Small intestine (tissue), 7 donors: ENCODE data around the gene GUCA1A. TPM values are rescaled to one million over a fixed set of nuclear protein-coding genes. Genes with fewer than 3 reads are reported as not detected.
A peak's percentile ranks its signal among the peaks of the same experiment; 100 is the strongest.
"Not testable (repeated sequence)": the region's sequence is repeated elsewhere in the genome, so short reads cannot be mapped to it uniquely, and the experiment has no call there.

Experiments used
- DNase-seq, 2 donors: peaks; one replicate each; pipeline versions ENCODE4 v3.0.0 to v3.0.0-alpha.2; 2013
- FAIRE-seq: peaks from 2 replicates; lab custom pipeline; 2012; peaks lifted over from hg19 to GRCh38; lab: Jason Lieb, UNC
- H3K27ac ChIP-seq, 3 donors: one replicate each; pipeline ENCODE4 v1.5.1; 2013; ENCODE audit warnings: low read length in 2 of 3, mild to moderate bottlenecking in 2 of 3, control low read depth in 1 of 3, inconsistent platforms in 1 of 3, low read depth in 1 of 3, moderate library complexity in 1 of 3
- H3K27me3 ChIP-seq, 3 donors: one replicate each; pipeline ENCODE4 v1.6.1; 2013; ENCODE audit warnings: low read length in 3 of 3, inconsistent platforms in 1 of 3; ENCODE audit not compliant: control insufficient read depth in 3 of 3, insufficient read depth in 3 of 3
- H3K36me3 ChIP-seq, 3 donors: one replicate each; pipeline ENCODE4 v1.6.1; 2013; ENCODE audit warnings: low read length in 3 of 3, inconsistent platforms in 1 of 3, low read depth in 1 of 3, mild to moderate bottlenecking in 1 of 3, moderate library complexity in 1 of 3; ENCODE audit not compliant: control insufficient read depth in 3 of 3, insufficient read depth in 2 of 3
- H3K4me1 ChIP-seq, 3 donors: one replicate each; pipeline ENCODE4 v1.6.1; 2013; ENCODE audit warnings: low read length in 2 of 3, inconsistent platforms in 1 of 3, low read depth in 1 of 3, mild to moderate bottlenecking in 1 of 3, moderate library complexity in 1 of 3; ENCODE audit not compliant: control insufficient read depth in 3 of 3, insufficient read depth in 2 of 3
- H3K4me3 ChIP-seq, 3 donors: one replicate each; pipeline ENCODE4 v1.5.1; 2013; ENCODE audit warnings: low read length in 3 of 3, control low read depth in 1 of 3, inconsistent platforms in 1 of 3, low read depth in 1 of 3, mild to moderate bottlenecking in 1 of 3, moderate library complexity in 1 of 3
- H3K9me3 ChIP-seq, 2 donors: one replicate each; pipeline ENCODE4 v1.6.1; 2013; ENCODE audit warnings: low read depth in 1 of 2, low read length in 1 of 2; ENCODE audit not compliant: control insufficient read depth in 2 of 2, insufficient read depth in 1 of 2
- WGBS, 3 donors: extraction: QIAGEN DNeasy Blood & Tissue Kit; methylation state at CpG; one replicate each; pipeline ENCODE4 v1.1.7; 2013; 5-methylcytosine and 5-hydroxymethylcytosine counted together
- polyA plus RNA-seq, 4 donors: library from polyadenylated mRNA; stranded (reverse) in 3 of 4; unstranded in 1 of 4; fragments of 200-250 nt in 3 of 4; fragments of 120-200 nt in 1 of 4; gene quantifications; one replicate each; pipeline versions ENCODE4 v1.2.1 to v1.2.3, GENCODE V29; 2013
- donor health status: healthy with polysubstance abuse.
- donor health status: control.
- donor health status: control.
- donor health status: Bipolar disorder and iron deficiency.
- donor health status: healthy.

The GUCA1A gene
- polyA plus RNA-seq, 4 donors = 0.37 to 0.69 TPM; not detected in 2

DNA sequence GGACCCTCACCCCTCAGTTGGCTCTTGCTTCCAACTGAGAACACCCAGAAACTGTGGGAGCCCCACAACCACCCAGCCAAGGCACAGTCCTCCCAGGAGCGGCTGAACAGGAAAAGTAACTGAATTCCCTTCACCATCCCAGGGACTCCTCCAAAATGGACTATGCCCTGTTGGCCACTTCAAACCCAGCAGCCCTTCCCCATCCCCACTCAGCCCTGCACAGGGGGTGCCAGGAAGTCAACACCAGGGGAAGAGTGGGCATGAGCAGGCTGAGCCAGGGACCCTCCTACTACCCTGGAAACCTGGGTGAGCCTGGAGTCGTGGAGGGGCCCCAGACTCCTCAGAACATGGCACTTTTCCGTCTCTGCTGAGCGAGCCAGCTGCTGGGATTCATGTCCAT lies 11.3 kb downstream of the GUCA1A start:
- peaks cover 0 to 11% (median 0%) of the 10 kb centered on the region in 3 donors for H3K36me3 ChIP-seq
- no peak overlapping the region for H3K4me3 ChIP-seq
- DNase-seq (no peak), FAIRE-seq (no peak)
- no peaks in the 10 kb centered on the region for H3K4me1 ChIP-seq
- peaks cover 0 to 2% (median 0%) of the 10 kb centered on the region in 3 donors for H3K27me3 ChIP-seq
- H3K27ac ChIP-seq = no peak overlapping the region
- WGBS, 3 donors = 74 to 84% (median 79%) methylated on average over 4 of the region's 4 CpGs
- H3K9me3 ChIP-seq = no peaks in the 10 kb centered on the region

DNA sequence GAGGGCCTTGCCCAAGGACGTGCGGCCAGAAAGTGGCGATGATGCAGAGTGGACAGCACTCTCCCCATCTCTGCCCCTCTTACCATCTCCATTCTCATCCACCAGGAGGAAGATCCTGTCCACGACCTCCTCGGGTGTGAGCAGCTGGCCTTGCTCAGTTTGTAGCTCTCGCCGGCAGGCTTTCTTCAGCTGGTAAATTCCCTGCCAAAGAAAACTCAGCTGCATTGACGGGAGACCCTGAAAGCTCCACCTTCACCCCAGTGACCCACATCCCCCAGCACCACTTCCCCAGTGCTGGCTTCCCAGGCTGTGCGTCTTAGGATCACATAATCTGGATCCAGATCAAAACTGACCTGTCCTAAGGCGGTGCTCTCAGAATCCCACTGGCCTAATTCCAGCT lies 12.4 kb downstream of the GUCA1A start:
- no peak for DNase-seq
- 67 to 83% (median 74%) methylated on average over 10 of the region's 10 CpGs for WGBS, 3 donors
- FAIRE-seq = no peak
- H3K4me1 ChIP-seq = no peaks in the 10 kb centered on the region
- no peak overlapping the region for H3K27ac ChIP-seq
- H3K4me3 ChIP-seq = no peak overlapping the region
- no peaks in the 10 kb centered on the region for H3K27me3 ChIP-seq
- peaks cover 0 to 11% (median 0%) of the 10 kb centered on the region in 3 donors for H3K36me3 ChIP-seq
- no peaks in the 10 kb centered on the region for H3K9me3 ChIP-seq

DNA sequence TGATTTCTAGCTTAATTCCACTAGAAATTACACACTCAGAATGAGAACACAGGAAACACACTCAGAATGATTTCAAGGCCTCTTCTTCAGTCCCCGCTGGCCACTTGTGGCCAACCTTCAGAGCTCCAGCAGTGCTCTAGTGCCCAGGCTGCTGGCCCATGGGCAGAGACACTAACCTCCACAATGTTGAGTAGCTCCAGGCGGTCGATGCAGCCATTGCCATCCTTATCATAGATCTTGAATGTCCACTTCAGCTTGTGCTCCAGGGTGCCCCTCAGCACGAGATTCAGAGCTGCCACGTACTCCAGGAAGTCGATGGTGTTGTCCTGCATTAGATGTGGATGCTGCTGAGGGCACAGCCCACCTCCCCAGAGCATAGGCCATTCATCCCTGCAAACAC lies 15.2 kb downstream of the GUCA1A start:
- Histone ChIP-seq H3K9me3 (no peaks in the 10 kb centered on the region), H3K27me3 (no peaks in the 10 kb centered on the region), H3K4me3 (no peak overlapping the region), H3K27ac (no peak overlapping the region), H3K4me1 (no peaks in the 10 kb centered on the region), H3K36me3 (peaks cover 0 to 11% (median 0%) of the 10 kb centered on the region in 3 donors)
- WGBS, 3 donors = 72 to 91% (median 85%) methylated on average over 6 of the region's 6 CpGs
- FAIRE-seq (no peak), DNase-seq (no peak)

DNA sequence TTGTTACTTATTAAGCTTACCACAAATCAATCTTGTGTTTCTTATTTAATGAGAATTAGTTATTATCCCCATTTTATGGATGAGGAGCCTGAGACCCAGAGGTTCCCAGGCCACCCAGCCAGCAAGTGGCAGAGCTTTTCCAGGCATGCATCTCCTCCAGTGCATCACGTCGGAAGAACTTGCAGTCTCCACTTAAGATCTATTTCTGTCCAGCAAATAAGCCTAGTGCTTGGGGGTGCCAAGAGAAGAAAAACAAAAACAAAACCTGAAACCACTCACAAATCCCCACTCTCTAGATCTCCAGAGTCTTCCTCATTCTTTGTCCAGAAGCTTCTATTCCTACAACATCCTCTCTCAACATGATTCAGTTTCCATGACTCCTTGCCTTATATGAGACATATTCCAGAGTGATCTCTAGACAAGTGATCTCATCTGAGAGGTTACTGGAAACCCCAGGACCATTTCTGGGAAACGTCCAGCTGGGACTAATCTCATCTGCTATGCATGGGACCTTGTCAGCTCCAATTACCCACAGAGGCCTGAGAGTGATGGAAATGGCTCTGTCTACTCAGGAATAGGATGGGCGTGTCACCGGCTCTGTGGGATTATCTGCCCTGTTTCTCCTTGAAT lies 17.5 kb downstream of the GUCA1A start:
- DNase-seq = no peak
- H3K27me3 ChIP-seq = no peaks in the 10 kb centered on the region
- no peaks in the 10 kb centered on the region for H3K4me1 ChIP-seq
- 67 to 78% (median 73%) methylated on average over 5 of the region's 5 CpGs for WGBS, 3 donors
- no peak overlapping the region for H3K4me3 ChIP-seq
- H3K27ac ChIP-seq = no peak overlapping the region
- no peaks in the 10 kb centered on the region for H3K9me3 ChIP-seq
- FAIRE-seq = no peak
- H3K36me3 ChIP-seq = peaks cover 0 to 4% (median 0%) of the 10 kb centered on the region in 3 donors

DNA sequence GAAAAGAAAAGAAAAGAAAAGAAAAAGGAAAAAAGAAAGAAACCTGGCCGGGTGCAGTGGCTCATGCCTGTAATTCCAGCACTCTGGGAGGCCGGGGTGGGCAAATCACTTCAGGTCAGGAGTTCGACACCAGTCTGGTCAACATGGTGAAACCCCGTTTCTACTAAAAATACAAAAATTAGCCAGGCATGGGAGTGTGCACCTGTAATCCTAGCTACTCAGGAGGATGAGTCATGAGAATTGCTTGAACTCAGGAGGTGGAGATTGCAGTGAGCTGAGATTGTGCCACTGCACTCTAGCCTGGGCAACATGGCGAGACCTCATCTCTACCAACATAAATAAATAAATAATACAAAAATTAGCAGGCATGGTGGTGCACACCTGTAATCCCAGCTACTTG lies 19.2 kb downstream of the GUCA1A start:
- not testable (repeated sequence) for FAIRE-seq, H3K27ac ChIP-seq, DNase-seq, H3K4me3 ChIP-seq, H3K27me3 ChIP-seq, H3K9me3 ChIP-seq, H3K36me3 ChIP-seq, H3K4me1 ChIP-seq
- WGBS, 3 donors = 90 to 93% (median 93%) methylated on average over 5 of the region's 5 CpGs

DNA sequence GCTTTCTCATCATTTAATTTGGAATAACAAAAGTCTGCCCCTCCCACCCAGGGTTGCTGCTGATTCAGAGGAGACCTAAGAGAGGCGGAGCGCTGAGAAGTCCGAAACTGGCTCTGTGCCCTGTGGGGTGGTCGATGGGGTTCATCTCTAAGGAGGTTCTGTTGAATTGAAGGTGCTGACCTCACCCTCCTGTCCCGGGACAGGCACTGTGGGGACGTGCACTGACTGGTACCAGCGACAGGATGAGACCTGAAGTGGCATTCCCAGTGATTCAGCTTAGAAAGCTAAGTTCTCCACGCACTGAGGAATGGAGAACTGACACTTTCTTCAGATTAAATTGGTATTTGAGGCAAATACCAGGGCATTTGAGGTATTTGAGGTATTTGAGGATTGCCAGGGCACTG lies 20.3 kb downstream of the GUCA1A start:
- 66 to 69% (median 66%) methylated on average over 8 of the region's 8 CpGs for WGBS, 3 donors
- Histone ChIP-seq H3K27ac (no peak overlapping the region), H3K4me1 (peaks cover 0 to 6% (median 0%) of the 10 kb centered on the region in 3 donors), H3K36me3 (peaks cover 0 to under 1% (median 0%) of the 10 kb centered on the region in 3 donors), H3K4me3 (no peak overlapping the region), H3K9me3 (no peaks in the 10 kb centered on the region), H3K27me3 (no peaks in the 10 kb centered on the region)
- DNase-seq = no peak
- FAIRE-seq = no peak

DNA sequence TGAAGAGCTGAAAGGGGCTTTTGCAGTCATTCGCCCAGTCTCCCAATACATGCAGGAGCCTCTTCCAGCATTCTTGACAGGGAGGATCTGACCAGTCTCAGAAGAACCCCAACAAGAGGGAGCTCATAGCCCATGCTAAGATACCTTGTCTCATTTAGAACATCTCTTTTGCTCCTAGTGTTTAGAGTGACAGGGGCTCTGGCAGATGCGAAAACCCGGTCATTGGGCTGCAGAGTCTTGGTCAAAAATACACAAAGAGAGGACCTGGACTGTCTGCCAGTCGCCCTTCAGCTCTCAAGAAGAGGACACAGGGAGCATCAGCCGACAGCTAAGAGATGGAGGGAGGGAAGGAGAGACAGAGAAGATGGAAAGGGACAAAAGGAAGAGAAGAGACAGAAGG lies 20.9 kb downstream of the GUCA1A start:
- no peak overlapping the region for H3K27ac ChIP-seq
- H3K4me1 ChIP-seq = peaks cover 0 to 6% (median 0%) of the 10 kb centered on the region in 3 donors
- peaks cover 0 to 3% (median 0%) of the 10 kb centered on the region in 3 donors for H3K36me3 ChIP-seq
- no peaks in the 10 kb centered on the region for H3K9me3 ChIP-seq
- H3K4me3 ChIP-seq = no peak overlapping the region
- 89 to 93% (median 91%) methylated on average over 5 of the region's 5 CpGs for WGBS, 3 donors
- no peaks in the 10 kb centered on the region for H3K27me3 ChIP-seq
- DNase-seq (no peak), FAIRE-seq (no peak)

DNA sequence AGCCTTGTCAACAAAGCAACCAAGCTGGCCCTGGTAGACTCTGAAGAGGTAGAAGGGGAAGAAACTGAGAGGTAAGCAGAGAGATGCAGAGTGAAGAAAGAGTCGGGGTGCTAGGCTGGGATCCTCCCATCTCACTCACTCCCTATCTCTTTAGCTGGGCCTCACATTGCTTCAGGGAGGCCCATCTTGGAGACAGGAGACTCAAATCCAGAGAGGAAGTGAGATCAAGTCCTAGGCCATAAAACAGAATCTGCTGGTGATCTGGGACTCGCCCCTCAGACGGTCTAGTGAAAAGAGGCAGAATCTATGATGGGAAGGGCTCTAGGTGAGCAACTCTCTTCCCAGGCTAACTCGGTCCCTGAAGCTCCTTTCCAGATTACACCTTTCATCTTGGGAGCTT lies 22.3 kb downstream of the GUCA1A start:
- Histone ChIP-seq H3K27ac (no peak overlapping the region), H3K4me3 (no peak overlapping the region), H3K36me3 (peaks cover 0 to 7% (median 0%) of the 10 kb centered on the region in 3 donors), H3K27me3 (no peaks in the 10 kb centered on the region), H3K4me1 (peaks cover 0 to 10% (median 0%) of the 10 kb centered on the region in 3 donors), H3K9me3 (peaks cover 0 to 6% of the 10 kb centered on the region in 2 donors)
- FAIRE-seq (no peak), DNase-seq (peak in 1 of 2 donors; percentile 32)
- 63 to 77% (median 63%) methylated on average over 4 of the region's 4 CpGs for WGBS, 3 donors
